Embryonic facial prominence (tissue), 1 donor: ENCODE measurements around the gene ENTPD2.
A peak's percentile ranks its signal among the peaks of the same experiment; 100 is the strongest.

Experiments
- DNase-seq: peaks from one replicate; pipeline ENCODE4 v3.0.0-alpha.2; 2016; ENCODE audit errors: extremely low spot score

ENTPD2 gene

DNA sequence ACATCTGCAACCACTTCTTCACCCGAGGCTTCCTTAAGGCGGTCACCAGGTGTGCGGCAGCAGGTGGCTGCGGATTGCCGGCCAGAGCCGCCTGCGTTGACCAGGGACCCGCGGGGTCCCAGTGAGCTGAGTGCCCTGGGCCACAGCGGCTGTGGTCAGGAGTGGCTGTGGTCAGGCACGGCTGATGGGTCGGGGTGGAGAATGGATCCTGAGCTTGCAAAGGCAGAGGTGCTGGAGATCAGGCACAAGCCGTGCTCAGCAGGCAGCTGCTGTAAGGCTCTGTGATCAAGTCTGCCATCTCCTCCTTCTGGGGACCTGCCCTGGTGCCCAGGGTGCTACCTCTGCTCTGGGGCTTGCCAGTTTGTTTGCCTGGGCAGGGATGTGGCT lies 25.5 kb upstream of the ENTPD2 start:
- no peak for DNase-seq

DNA sequence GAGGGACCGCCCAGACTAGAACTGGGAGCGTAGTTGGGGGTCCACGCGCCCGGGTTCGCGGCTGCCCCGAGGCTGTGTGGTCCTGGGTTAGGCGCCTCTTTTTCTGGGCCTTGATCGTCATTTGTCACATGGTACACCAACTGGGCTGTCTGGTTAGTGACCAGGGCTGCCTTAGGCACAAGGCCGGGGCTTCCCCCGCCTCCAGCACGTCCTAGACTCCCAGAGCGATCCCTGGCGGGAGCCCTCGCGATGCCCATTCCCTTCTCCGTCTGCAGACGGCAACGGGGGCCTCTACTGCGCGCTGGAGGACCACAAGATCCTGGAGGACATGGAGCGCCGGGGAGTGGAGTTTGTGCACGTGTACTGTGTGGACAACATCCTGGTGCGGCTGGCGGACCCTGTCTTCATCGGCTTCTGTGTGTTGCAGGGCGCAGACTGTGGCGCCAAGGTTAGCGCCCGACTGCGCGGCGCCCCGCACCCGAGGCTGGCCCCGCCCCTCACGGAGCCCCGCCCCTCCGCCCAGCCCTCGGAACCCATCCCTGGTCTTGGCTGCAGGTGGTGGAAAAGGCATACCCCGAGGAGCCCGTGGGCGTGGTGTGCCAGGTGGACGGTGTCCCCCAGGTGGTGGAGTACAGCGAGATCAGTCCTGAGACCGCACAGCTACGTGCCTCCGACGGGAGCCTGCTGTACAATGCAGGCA lies 25.0 kb upstream of the ENTPD2 start:
- no peak for DNase-seq

DNA sequence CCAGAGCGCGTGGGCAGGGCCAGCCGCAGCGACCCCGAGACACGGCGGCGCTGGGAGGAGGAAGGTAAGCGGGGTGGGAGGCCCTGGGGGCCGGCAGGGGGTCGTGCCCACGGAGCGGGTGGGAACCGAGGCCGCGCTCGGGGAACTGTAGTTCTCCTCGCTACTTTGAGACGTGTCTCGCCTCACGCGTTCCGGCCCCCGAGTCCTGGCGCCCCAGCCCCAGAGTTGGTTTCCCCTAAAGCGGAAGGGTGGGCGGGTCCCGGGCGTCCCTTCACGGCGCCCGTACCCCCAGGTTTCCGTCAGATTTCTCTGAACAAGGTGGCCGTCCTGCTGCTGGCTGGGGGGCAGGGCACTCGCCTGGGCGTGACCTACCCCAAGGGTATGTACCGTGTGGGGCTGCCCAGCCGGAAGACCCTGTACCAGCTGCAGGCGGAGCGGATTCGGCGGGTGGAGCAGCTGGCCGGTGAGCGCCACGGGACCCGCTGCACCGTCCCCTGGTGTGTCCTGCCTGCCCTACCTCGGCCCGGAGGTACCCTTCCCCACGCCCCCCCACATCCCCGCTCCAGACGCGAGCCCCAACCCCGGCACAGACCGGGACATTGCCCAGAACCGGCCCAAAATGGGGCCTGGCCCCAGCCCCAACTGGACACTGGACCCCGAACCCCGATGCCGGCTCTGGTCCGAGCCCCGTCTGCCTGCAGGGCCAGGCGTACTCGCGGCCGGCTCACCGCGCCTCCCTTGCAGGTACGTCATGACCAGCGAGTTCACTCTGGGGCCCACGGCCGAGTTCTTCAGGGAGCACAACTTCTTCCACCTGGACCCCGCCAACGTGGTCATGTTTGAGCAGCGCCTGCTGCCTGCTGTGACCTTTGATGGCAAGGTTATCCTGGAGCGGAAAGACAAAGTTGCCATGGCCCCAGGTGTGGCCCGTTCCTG lies 24.2 kb upstream of the ENTPD2 start:
- no peak for DNase-seq

GRCh38 chr9:137077010-137077747 lies 23.3 kb upstream of the ENTPD2 start, which contains the start of gene UAP1L1:
Gene UAP1L1 (plus strand): TSS chr9:137077517. CDS start chr9:137077533, 16 bp downstream.
- no peak for DNase-seq

- no peak for DNase-seq
Measured at GRCh38 chr9:137076636-137077009, 22.8 kb upstream of the ENTPD2 start.

- no peak for DNase-seq
Measured at GRCh38 chr9:137075275-137075775, 21.5 kb upstream of the ENTPD2 start.

DNA sequence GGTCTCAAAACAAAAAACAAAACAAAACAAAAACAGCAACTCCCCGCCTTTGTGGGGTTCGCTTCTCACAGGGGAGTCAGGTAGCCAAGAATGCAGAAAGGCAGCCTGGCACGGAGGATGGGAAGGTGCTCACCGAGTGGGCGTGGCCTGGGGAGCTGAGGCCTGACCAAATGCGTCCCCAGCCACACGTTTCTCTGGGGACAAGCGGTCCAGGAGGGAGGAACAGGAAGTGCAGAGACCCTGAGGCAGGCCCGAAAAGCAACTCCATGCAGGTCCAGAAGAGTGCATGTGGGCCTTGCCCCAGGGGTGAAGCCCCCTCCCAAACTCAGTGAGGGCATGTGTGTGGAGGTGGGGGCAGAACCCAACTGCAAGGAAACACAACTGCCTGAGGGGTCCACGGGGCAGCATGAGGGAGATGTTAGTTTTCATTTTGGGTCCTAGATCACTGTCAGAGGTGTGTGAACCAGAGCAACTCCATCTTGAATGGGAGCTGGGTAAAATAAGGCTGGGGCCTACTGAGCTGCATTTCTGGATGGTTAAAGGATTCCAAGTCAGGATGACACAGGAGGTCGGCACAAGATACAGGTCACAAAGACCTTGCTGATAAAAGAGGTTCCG lies 20.9 kb upstream of the ENTPD2 start:
- no peak for DNase-seq

DNA sequence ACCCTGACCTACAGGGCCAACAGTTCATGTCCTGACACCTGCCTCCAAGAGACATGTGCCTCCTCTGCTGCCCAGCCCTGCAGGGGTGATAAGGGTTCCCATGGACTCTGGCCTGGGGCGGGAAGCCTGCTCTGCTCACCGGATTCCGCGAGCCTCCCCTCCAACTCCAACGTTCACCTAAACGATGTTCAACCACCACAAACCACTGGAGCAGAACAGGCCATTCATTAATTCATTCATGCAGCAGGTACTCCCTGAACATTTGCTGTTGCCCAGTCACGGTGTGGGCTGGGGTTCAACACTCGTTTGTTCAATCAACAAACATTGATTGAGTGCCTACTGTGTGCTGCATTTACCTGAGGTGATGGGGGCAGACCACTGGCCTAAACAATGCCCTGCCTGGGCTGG lies 20.1 kb upstream of the ENTPD2 start:
- no peak for DNase-seq

DNA sequence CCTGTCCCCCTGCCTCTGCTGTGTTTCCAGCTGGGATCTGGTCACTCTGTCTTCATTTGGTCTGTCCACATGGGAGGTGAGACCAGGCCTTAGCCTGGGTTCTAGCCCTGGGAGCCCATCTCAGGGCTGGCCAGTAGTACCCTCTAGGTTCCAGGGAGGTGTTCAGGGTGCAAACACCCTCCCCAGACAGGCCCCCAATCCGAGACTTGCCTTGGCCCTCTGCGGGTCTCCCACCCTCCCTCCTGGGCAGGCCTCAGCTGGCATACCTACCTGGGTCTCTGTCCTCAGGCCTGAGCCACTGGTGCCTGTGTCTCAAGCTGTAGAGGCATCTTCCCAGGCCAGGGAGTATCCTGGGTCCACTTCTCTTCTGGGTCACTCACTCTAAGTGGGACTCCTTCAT lies 17.4 kb upstream of the ENTPD2 start:
- DNase-seq: no peak

GRCh38 chr9:137070906-137071275 lies 17.0 kb upstream of the ENTPD2 start:
- no peak for DNase-seq

DNA sequence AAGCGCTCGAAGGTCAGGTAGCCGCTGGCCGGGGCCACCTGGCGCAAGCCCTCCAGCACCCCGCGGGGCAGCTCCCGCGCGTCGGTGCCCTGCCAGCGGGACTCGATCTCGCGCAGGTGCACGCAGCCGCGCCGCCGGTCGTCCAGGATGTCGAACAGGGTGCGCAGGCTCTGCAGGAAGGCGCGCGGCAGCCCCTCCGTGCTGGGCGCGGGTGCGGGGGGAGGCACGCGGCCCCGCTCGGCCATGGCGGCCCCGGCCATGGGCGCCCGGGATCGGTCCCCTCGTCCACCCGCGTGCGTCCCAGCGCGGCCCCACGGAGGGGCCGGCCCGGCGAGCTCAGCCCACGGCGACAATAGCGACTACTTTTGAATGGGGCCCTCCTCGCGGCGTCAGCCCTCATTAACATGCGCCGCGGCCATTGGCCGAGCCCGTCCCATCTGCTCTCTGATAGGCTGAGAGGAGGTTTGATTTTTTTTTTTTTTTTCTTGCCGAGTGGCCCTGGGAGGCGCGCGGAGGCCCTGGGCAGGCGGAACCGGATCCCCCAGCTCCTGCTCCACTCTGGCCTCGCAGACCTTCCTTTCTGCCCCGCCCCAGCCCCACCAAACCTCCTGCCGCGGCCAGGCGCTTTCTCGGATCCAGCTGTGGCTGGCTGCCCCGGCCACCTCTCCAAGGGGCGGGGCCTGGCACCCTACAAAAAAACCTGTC lies 16.5 kb upstream of the ENTPD2 start, which contains the start of gene SAPCD2:
Gene SAPCD2, minus strand, starts transcription at position 357 of the 705 bp plus-strand sequence. Its CDS starts 97 bp downstream, at position 260.
- peak; percentile 62 for DNase-seq

DNA sequence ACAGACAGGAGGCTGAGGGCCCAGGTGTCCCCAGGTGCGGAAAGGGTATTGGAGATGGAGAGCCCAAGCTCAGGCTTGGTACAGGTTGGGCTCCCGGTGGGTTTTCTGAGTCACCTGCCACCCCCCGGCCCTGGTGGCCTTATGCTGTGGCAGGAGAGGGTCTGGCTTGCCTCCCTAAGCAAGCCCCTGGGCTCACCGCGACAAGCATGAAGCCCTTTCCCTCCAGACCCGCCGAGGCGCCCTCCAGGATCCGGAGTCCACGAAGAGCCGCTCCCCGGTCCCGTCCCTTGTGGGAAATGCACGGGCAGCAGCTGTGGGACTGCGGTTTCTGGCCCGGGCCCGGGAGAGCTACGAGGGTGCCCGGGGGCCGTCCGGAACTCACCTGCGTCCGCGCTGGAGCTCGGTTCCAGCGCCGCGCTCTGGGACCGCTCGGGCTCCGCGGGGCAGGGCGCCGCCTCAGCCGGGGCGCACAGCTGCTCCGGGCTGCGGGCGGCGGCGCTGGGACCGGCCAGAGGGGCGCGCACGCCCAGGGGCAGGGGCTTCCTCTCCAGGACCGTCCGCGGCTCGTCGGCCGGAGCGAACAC lies 15.7 kb upstream of the ENTPD2 start:
- DNase-seq: no peak

- DNase-seq: no peak
Measured at GRCh38 chr9:137068539-137069507, 15.0 kb upstream of the ENTPD2 start.

DNA sequence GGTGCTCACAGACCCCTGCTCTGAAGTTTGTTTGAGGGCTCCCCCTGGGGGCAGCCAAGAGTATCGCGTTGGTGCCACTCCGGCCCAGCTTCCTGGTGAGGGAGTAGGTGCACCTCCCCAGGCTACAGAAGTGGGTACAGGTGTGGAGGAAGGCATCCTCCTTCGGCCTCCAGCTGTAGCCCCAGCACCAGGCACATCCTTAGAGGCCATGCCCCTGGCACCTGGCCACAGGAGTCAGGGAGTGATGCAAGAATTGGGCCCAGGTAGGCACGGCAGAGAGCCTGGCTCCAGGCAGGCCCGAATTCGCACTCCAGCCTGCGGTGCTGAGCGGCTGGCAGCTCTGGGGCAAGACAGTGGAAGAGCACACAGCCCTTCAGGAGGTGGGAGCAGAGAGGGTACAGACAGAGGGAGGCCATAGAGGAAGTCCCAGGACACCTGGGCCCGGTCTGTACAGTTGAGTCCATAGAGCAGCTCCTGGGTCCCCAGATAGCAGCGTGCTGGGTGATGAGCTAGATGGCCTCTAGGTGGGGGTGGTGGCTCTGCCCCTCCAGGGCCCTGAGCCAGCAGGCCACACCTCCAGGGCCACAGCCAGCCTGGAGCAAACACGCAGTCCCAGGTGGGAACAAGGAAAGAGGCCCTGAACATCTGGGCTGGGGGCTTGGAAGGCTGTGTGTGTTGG lies 14.1 kb upstream of the ENTPD2 start:
- DNase-seq: no peak

DNA sequence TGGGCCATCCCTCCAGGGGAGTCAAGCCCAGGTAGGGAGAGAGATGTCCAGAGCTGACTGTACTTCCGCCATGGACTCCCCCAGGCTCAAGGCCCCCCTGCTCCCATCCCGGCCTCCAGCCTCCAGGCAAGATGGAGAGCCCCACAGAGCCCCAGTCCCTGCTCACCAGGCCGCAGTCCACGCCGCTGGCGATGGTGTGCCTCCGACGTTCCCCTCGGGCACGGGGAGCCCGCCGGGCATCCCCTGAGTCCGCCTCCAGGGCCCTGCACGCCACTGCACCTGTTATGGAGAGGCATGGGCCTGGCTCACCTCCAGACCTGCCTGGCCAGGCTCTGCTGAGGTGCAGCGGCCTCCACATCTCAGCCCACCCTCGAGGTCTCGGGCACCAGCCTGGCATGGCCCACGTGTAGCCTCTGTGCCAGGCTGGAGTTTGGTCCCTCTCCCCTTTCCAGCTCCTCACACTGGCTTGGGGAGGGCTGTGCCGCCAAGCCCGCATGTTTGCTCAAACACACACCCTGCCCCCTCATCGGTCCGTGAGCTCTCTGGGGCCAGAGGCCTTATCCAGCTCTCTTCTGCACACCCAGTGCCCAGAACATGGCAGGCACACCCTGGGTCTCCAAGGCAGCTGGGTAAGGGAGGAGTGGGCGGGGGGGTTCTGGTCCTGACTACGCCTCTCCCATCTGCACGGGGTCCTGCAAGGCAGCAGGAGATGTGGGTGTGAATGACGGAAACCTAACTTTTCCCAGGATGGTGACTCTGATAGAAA lies 12.4 kb upstream of the ENTPD2 start:
- DNase-seq: no peak

GRCh38 chr9:137065336-137065967 lies 11.6 kb upstream of the ENTPD2 start:
- no peak for DNase-seq

GRCh38 chr9:137064880-137065164 lies 11.0 kb upstream of the ENTPD2 start:
- no peak for DNase-seq
